KOPT-K1 (cell line): ENCODE measurements around the gene ALDH3B2.
"Not testable (repeated sequence)": the region's sequence is repeated elsewhere in the genome, so short reads cannot be mapped to it uniquely, and the experiment has no call there.

Experiments used
- H3K27ac ChIP-seq: fragments of 200-600 bp; sonication (generic); 2 replicates; pipeline ENCODE4 v1.5.1; 2016; ENCODE audit warnings: antibody characterized with exemption, mild to moderate bottlenecking, low read depth, low read length; ENCODE audit not compliant: poor library complexity, severe bottlenecking
- H3K36me3 ChIP-seq: fragments of 200-600 bp; sonication (generic); 2 replicates; pipeline ENCODE4 v1.5.1; 2017; ENCODE audit warnings: antibody characterized with exemption, mild to moderate bottlenecking, low read length, moderate library complexity; ENCODE audit not compliant: insufficient read depth
- H3K9me3 ChIP-seq: fragments of 200-600 bp; sonication (generic); 2 replicates; pipeline ENCODE4 v1.5.1; 2017; ENCODE audit warnings: antibody characterized with exemption, low read length, mild to moderate bottlenecking; ENCODE audit not compliant: insufficient read depth, poor library complexity, severe bottlenecking

Gene ALDH3B2

DNA sequence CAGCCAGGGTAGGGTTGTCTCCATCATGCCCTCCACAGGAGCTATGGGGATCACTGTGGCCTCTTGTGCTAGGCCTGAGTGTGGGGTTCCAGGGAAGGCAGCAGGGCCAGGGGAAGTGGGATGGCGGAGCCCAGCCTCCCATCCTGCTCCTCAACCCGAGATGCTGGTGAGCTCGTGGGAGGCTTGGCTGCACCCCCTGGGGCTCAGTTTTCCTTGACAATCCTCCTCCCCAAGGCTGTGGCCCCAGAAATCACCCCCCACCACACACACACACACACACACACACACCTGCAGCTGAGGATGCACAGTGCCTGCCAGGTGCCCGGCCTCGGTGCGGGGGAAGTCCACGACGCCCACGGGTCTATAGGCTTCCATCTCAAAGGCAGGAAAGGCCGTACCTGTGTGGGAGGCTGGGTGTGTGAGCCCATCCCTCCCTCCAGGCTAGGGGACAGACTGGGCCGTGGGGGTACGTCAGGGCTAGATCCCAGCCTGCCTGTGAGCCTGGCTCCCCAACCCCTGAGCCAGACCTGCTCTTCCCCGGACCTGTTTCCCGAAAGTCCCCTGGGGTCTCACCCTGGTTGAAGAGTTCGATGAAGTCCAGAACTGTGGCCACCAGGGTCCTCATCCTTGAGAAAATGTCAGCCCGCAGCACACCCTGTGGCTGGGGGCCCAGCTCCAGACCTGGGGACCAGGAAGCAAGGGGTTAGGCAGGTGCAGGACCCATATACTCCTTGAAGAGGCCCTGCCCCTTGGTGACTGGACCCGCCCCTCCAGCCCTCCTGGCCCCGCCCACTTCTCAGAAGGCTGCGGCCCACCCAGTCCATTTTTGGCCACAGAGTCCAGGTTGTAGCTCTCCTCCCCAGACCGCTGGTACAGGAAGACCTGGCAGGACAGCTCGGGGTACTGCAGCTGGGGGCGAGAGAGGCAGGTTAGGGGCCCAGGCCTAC is 29.7 kb downstream of the ALDH3B2 start:
- H3K36me3 ChIP-seq, result no peaks in the 10 kb centered on the region
- H3K27ac ChIP-seq, result no peak overlapping the region
- no peaks in the 10 kb centered on the region for H3K9me3 ChIP-seq

DNA sequence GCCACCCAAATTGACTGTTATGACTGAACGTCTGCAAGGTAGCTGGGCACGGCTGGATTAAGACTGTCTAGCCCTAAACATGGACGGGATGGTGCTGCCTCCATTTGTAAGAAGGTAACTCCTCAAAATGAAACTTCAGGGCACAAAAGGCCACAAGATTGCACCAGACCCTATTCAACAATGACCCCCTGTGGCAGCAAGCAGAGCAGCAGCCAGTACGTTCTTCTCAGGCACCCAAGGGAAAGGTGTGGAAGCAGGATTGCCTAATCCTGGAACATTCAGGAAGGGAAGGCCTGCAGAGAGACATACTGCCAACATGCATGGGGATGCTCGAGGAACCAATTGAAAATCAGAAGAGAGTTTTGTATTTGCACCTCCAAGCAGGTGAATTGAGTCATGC is 30.4 kb downstream of the ALDH3B2 start:
- Histone ChIP-seq H3K9me3 (no peaks in the 10 kb centered on the region), H3K36me3 (no peaks in the 10 kb centered on the region), H3K27ac (no peak overlapping the region)

DNA sequence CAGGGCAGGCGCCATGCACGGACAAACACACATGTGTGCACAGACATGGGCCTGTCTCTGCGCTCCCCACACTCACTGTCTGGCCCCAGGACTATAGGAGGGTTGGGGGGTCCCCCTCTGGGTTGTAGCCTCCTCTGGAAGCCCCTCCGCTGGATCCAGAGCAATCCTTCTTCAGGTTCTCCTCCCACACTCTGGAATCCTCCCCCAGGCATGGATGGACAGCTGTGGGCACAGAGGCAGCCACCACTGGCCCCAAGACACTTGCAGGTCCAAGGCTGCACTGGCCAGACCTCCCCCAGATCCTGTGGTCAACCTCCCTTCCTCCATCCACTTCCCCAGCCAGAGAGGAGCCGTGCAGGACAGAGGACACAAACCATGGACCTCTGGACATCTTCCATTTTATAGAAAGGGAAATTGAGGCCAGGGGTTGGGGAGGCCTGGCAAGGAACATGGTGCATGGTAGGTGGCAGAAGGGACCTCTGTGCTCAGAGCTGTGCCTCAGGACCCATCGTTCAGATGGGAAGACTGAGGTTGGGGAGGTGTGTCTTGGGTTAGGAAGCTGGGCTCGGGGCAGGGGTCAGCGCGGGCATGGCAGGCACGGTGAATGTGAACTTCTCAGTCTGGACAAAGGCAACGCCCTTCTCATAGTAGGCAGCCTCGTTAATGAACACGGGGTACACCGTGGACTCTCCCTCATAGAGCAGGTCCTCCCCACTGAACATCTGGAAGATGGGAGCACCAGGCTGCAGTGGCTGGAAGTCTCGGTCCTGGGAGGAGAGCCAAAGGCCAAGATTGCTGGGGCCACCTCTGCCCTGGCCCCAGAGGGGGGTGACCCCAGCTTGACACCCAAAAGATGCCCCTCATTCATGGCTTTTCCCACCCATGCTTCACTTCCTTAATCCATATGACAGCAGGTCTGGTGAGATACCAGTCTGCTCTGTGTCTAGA is 32.0 kb downstream of the ALDH3B2 start:
- Histone ChIP-seq H3K9me3 (no peaks in the 10 kb centered on the region), H3K27ac (no peak overlapping the region)

DNA sequence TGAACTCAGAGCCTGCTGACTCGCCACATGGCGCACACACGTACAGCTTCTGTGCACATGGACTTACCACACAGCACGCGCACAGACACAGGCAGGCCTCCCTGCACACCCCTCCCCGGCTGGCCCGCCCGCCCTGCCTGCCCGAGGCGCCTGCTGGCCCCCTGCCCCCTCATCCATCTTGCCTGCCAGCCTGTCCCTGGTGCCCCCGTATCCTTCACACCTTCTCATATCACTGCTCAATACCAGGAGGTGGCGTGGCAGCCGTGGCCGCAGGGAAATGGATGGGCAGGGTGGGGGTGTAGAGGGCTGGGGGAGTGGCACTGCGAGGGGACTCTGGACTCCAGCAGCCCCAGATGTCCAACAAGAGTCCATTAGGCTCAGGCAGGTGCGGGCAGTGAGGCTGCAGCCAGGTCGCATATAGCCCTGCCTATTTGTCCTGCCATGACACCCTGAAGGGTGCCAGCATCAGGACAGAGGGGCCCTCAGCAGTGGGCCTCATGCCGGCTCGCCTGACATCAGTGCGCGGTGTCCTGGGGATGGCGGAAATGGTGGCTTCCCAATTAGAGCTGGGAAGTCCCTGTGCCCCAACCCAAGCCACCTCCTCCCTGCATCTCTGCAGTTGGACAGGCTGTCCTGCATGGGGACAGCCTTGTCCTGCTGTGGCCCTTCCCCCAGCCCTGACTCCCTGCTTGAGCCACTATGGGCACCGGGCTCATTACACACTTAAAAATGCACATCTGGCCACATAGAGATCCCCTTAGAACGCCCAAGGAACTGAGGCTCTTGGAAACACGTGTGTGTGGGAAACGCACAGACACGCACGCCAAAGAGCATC is 32.9 kb downstream of the ALDH3B2 start:
- Histone ChIP-seq H3K9me3 (no peaks in the 10 kb centered on the region), H3K27ac (no peak overlapping the region), H3K36me3 (no peaks in the 10 kb centered on the region)

More for the DNA sequence above, 32.0 kb downstream of the ALDH3B2 start:
- H3K36me3 ChIP-seq, result no peaks in the 10 kb centered on the region

DNA sequence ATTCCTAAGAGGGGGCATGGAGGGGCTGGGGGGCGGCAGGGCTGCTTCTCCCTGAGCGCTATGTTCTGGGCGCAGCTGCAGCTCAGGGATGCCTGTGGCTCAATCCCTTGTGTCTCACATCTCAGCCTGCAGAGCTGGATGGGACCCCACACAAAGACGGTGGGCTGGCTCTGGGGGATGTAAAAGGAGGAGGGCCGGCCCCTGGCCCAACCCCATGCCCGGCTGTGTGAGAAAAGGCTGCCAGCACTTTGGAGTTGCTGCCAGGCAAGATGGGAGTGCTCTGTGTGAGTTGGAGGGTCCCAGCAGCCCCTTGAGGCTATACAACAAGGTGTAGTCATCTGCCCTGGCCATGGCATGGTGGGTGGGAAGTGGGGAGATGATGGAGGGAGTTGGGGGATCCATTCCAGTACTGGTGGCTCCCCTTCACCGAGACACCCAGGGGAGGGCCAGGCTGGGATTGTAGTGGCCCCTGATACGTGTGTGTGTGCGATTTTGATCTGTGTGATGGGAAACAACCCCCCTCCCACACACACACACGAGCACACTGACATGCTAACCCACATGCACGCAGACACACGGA is 33.6 kb downstream of the ALDH3B2 start:
- no peak overlapping the region for H3K27ac ChIP-seq
- no peaks in the 10 kb centered on the region for H3K36me3 ChIP-seq
- H3K9me3 ChIP-seq, result no peaks in the 10 kb centered on the region

DNA sequence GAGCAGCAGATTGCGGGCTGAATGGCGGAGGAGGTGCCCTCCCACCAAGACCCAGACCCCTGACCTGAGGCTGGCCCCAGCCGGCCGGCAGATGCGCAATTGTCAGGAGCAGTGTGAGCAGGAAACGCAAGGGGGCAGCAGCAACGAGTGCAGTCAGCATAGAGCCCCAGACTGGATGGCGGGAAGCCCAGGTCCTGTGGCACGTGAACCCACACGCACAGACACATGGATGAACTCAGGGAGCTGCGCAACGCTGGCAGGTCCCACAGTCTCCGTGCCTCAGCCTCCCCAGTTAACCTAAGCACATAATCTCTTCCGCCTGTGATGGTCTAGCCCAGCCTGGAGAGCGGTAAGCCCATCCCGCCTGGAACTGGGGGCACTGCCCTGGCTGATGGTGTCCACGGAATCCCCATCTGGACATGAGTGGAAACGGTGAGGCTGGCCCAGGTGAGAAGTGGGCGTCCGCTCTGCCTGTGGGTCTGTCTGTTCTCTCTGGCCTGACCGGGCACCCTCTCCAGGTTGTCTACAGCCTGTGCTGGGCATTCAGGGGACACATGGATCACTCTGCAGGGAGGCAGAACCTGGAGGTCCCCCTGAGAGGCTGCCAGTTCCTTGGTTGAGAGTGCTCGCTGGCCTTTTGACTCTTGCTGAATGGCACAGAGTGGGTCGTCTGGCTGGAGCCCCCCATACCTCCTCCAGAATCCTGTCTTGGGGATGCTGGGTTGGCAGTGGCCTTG is 34.2 kb downstream of the ALDH3B2 start:
- H3K36me3 ChIP-seq, result no peaks in the 10 kb centered on the region
- no peak overlapping the region for H3K27ac ChIP-seq
- H3K9me3 ChIP-seq, result no peaks in the 10 kb centered on the region

DNA sequence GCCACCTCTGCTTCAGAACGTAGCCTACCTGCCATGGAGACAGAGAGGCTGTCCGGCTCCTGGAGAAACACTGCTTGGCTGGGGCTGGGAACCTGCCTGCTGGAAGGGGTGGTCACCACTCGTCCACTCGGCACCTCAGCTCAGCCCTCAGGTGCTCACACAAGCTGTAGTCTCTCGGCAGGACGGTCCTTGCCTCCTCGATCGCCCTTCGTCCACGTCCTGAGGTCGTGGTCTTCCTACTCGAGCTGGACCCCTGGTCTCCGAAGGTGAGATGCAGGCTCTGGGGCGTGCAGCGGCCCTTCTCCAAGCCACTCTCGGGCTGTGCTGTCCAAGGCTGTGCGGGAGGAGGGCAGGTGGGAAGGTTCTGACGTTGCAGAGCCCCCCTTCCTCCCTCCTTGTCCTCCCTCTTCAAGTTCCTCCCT is 35.0 kb downstream of the ALDH3B2 start, which contains the start of gene TBX10:
TBX10 (minus strand) TSS at position 326 of the 422 bp plus-strand sequence; CDS start at position 35, 291 bp downstream.
- no peaks in the 10 kb centered on the region for H3K9me3 ChIP-seq
- no peaks in the 10 kb centered on the region for H3K36me3 ChIP-seq
- H3K27ac ChIP-seq, result no peak within 1 kb of the TSS

DNA sequence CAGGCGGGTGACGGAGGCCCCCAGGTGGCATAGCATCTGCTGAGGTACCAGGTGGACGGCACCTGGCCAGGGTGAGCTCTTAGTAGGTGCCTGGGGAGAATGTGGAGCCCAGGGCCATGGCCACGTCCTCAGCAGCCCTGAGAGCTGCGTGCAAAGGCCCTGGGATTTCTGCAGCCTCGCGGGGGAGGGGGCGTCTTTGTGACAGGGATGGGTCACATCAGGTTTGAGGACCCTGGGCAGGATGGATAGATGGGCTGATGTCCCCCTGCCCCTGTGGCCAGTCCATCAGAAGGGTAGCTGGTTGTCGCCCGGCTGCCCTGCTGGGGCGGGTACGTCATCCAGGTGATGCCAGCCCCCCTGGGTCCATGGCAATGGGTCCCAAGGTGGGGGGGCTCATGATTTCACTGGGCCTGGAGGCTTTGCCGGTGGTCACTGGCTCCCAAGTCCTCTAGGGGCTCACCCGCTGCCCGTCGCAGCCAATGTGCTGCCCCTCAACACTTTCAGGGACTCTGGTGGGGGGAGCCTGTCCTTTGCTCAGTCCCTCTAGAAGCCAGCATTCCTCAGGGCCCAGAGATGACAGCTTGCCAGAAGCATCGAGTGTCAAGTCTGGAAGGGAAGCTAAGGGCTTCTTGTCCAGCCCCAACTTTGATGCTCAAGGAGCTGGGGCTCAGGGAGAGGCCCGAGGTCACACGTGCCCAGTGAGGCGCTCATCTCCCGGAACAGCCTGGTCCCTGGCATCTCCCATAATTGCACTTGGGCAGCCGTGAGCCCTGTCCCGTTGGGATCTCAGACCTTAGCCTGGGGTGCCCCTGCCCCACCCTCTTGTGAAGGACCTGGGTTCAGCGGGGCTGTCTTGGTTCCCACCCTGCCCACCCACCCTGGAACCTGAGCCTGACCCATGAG is 35.6 kb downstream of the ALDH3B2 start:
- Histone ChIP-seq H3K9me3 (no peaks in the 10 kb centered on the region), H3K36me3 (no peaks in the 10 kb centered on the region), H3K27ac (no peak overlapping the region)

DNA sequence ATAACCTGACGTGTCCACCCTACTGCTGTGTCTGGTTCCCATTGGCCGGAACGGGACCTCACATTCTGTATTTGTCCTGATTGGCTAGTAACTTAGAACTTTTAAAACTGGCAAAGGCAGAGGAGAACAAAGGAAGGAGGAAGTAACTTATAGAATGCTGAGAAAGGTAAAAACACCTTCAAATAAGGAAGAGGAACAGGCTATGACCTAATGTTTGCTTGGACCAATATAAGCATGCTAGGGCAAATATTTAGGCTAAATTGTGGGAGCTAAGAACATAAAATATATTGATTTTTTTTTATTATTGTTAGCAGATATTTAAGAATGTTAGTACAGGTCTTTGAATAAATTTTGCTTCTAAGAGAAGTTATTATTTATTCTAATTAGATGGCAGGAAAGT is 37.0 kb downstream of the ALDH3B2 start:
- H3K27ac ChIP-seq, H3K9me3 ChIP-seq, H3K36me3 ChIP-seq: not testable (repeated sequence)

DNA sequence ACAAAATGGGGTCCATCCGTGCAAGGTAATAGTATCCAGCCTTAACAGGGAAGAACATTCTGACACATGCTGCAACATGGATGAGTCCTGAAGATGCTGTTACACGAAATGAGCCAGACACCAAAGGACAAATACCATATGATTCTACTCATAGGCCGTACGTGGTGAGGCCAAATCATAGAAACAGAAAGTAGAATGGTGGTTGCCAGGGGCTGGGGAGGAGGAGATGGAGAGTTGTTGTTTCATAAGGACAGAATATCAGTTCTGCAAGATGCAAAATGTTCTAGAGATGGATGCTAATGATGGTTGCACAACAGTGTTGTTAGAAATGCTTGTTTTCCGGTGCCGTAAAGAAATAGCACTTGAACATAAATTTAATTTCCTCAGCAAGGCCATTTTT is 37.5 kb downstream of the ALDH3B2 start:
- Histone ChIP-seq H3K9me3 (no peaks in the 10 kb centered on the region), H3K27ac (no peak overlapping the region), H3K36me3 (no peaks in the 10 kb centered on the region)

DNA sequence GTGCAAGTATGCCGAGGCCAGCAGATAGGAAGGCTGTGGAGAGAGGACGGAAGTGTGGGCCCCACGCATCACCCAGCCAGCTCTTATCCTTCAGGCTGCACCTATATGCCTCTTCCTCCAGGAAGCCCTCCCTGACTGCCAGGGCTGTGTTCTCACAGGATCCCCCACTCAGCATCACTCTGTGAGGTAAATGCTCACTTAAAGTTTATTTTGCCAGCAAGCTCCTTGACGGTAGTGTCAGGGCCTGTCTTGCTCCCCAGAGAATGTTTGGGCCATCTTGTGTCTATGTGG is 39.2 kb downstream of the ALDH3B2 start:
- Histone ChIP-seq H3K36me3 (no peaks in the 10 kb centered on the region), H3K27ac (no peak overlapping the region)

DNA sequence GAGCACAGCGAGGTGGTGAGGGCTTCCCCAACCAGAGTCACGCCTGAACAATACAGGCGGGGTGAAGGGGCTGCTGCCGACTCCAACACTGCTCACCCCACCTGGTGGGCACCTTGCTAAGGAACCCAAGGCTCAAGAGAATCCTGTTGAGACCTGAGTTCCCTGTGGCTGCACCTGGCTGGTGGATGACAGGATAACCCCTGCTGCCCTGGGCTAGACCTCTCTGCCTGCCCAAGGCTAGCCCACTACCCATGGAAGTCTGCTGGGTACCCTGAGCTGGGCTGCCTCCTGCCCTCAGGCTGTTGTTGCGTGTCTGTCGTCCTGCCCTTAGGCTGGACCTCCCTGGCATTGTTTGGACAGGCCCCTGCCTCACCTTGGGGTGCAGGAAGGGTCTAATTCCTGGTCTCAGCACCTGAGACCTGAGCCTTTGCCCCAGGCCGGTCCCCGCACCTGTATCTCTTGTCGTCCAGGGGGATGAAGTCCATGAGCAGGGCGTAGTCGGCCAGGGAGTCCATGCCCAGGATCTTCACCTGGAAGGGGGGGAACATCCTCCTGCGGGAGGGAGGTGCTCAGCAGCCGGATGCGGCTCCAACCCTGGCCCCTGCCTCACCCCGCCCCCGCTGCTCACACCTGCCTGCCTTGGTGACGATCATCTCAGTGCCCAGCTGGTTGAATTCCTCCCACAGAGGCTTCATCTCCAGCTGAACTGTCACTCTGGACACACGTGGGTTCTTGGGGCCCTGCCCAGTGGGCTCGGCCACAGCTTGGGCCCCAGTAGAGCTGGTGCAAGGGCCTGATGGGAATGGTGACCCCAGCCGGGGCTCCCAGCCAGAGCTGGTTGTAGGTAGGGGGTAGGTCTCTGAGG is 39.8 kb downstream of the ALDH3B2 start:
- Histone ChIP-seq H3K36me3 (no peaks in the 10 kb centered on the region), H3K27ac (no peak overlapping the region), H3K9me3 (no peaks in the 10 kb centered on the region)

More for the DNA sequence above, 39.2 kb downstream of the ALDH3B2 start:
- no peaks in the 10 kb centered on the region for H3K9me3 ChIP-seq
